ENCODE results near the gene C2CD5. TPM values are rescaled to one million over a fixed set of nuclear protein-coding genes. Genes with fewer than 3 reads are reported as not detected.

The C2CD5 gene
- total RNA-seq, 1 experiment from 2014 or later = 44.6 TPM

- intact Hi-C loops (cut with micrococcal nuclease; ENCODE audit: unreplicated experiment) = no loop called here
- no peaks in the 10 kb centered on the region for H3K4me1 ChIP-seq
- TF ChIP-seq, protein P1, sequence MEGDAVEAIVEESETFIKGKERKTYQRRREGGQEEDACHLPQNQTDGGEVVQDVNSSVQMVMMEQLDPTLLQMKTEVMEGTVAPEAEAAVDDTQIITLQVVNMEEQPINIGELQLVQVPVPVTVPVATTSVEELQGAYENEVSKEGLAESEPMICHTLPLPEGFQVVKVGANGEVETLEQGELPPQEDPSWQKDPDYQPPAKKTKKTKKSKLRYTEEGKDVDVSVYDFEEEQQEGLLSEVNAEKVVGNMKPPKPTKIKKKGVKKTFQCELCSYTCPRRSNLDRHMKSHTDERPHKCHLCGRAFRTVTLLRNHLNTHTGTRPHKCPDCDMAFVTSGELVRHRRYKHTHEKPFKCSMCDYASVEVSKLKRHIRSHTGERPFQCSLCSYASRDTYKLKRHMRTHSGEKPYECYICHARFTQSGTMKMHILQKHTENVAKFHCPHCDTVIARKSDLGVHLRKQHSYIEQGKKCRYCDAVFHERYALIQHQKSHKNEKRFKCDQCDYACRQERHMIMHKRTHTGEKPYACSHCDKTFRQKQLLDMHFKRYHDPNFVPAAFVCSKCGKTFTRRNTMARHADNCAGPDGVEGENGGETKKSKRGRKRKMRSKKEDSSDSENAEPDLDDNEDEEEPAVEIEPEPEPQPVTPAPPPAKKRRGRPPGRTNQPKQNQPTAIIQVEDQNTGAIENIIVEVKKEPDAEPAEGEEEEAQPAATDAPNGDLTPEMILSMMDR (IDR thresholded peaks at IDR 0.05; ENCODE audit: insufficient read depth in 1 of 2, low read depth in 1 of 2, low read length in 1 of 2, severe bottlenecking in 1 of 2, unreplicated experiment in 1 of 2) = no peak
- no peaks in the 10 kb centered on the region; the same call in 1 of the 2 replicates for H3K36me3 ChIP-seq (ENCODE audit: control insufficient read depth, insufficient read depth, low read length)
- H3K4me3 ChIP-seq (ENCODE audit: low read depth, low read length) = no peak overlapping the region
- BruUV-seq (replicated peaks) = no TSS peak
- Mint-ChIP-seq H3K27ac (ENCODE audit: unreplicated experiment) (no peak overlapping the region), H3K4me1 (ENCODE audit: low read depth, unreplicated experiment) (no peaks in the 10 kb centered on the region), H3K4me3 (ENCODE audit: unreplicated experiment) (no peak overlapping the region), H3K27me3 (ENCODE audit: insufficient read depth, unreplicated experiment) (no peaks in the 10 kb centered on the region), H3K9me3 (ENCODE audit: unreplicated experiment) (no peaks in the 10 kb centered on the region), H3K36me3 (ENCODE audit: insufficient read depth, unreplicated experiment) (peaks cover 9% of the 10 kb centered on the region)
- no peak for DNase-seq
- ChIA-PET CTCF (no interaction called here), POLR2A (no interaction called here)
- no peaks in the 10 kb centered on the region for H3K9me3 ChIP-seq
- H3K27me3 ChIP-seq (replicated peaks; ENCODE audit: control insufficient read depth, insufficient read depth, low read length) = no peaks in the 10 kb centered on the region
Measured at GRCh38 chr12:22500100-22500499, 44.2 kb downstream of the C2CD5 start.

DNA sequence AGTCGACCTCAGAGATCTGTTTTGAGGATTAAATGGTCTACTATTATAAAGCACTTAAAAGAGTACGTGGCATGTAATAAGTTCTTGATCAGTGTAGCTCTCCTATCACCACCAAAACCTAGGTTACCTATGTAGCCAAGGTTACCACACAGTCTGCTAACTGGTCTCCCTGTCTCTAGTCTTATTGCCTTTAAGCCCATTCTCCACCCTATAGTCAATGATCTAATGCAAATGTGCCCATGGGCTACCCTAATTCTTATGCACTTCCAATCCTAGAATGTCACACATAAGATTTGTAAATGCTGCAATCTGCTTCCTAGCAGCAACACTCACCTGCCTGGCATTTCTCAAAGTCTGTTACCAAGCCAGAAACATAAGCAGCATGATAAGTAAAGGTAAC, 44.9 kb downstream of the C2CD5 start:
- no peaks in the 10 kb centered on the region; the same call in 1 of the 2 replicates for H3K36me3 ChIP-seq (ENCODE audit: control insufficient read depth, insufficient read depth, low read length)
- ChIA-PET POLR2A (no interaction called here), CTCF (no interaction called here)
- no peak overlapping the region for H3K27ac Mint-ChIP-seq (ENCODE audit: unreplicated experiment)
- intact Hi-C loops (cut with micrococcal nuclease; ENCODE audit: unreplicated experiment) = no loop called here
- no peaks in the 10 kb centered on the region for H3K9me3 ChIP-seq
- no peaks in the 10 kb centered on the region for H3K9me3 Mint-ChIP-seq (ENCODE audit: unreplicated experiment)
- H3K4me3 ChIP-seq (ENCODE audit: low read depth, low read length) = no peak overlapping the region
- H3K4me1 Mint-ChIP-seq (ENCODE audit: low read depth, unreplicated experiment) = no peaks in the 10 kb centered on the region
- no TSS peak for BruUV-seq (replicated peaks)
- TF ChIP-seq, protein P1 (IDR thresholded peaks at IDR 0.05; ENCODE audit: insufficient read depth in 1 of 2, low read depth in 1 of 2, low read length in 1 of 2, severe bottlenecking in 1 of 2, unreplicated experiment in 1 of 2) = no peak
- H3K36me3 Mint-ChIP-seq (ENCODE audit: insufficient read depth, unreplicated experiment) = peaks cover 3% of the 10 kb centered on the region
- no peak for DNase-seq
- H3K4me1 ChIP-seq = no peaks in the 10 kb centered on the region
- H3K27me3 Mint-ChIP-seq (ENCODE audit: insufficient read depth, unreplicated experiment) = no peaks in the 10 kb centered on the region
- H3K4me3 Mint-ChIP-seq (ENCODE audit: unreplicated experiment) = no peak overlapping the region
- H3K27me3 ChIP-seq (replicated peaks; ENCODE audit: control insufficient read depth, insufficient read depth, low read length) = no peaks in the 10 kb centered on the region

GRCh38 chr12:22494319-22494718, 50.0 kb downstream of the C2CD5 start:
- DNase-seq = no peak
- Mint-ChIP-seq H3K9me3 (ENCODE audit: unreplicated experiment) (no peaks in the 10 kb centered on the region), H3K4me1 (ENCODE audit: low read depth, unreplicated experiment) (no peaks in the 10 kb centered on the region), H3K4me3 (ENCODE audit: unreplicated experiment) (no peak overlapping the region), H3K36me3 (ENCODE audit: insufficient read depth, unreplicated experiment) (peaks cover 11% of the 10 kb centered on the region), H3K27me3 (ENCODE audit: insufficient read depth, unreplicated experiment) (no peaks in the 10 kb centered on the region), H3K27ac (ENCODE audit: unreplicated experiment) (no peak overlapping the region)
- POLR2A ChIA-PET = no interaction called here
- H3K4me1 ChIP-seq = no peaks in the 10 kb centered on the region
- peaks cover 2% of the 10 kb centered on the region; the same call in 1 of the 2 replicates for H3K36me3 ChIP-seq (ENCODE audit: control insufficient read depth, insufficient read depth, low read length)
- TF ChIP-seq, protein P1 (IDR thresholded peaks at IDR 0.05; ENCODE audit: insufficient read depth in 1 of 2, low read depth in 1 of 2, low read length in 1 of 2, severe bottlenecking in 1 of 2, unreplicated experiment in 1 of 2) = no peak
- no peak overlapping the region for H3K4me3 ChIP-seq (ENCODE audit: low read depth, low read length)
- CTCF ChIA-PET = no interaction called here
- intact Hi-C loops (cut with micrococcal nuclease; ENCODE audit: unreplicated experiment) = no loop called here
- H3K9me3 ChIP-seq = no peaks in the 10 kb centered on the region
- no TSS peak for BruUV-seq (replicated peaks)
- H3K27me3 ChIP-seq (replicated peaks; ENCODE audit: control insufficient read depth, insufficient read depth, low read length) = no peaks in the 10 kb centered on the region
